Mesothelial cell of epicardium (in vitro differentiated cells): ENCODE measurements around the gene KRT1. TPM values are rescaled to one million over a fixed set of nuclear protein-coding genes. Genes with fewer than 3 reads are reported as not detected.

Source experiments
- DNase-seq, 2 experiments: peaks; one replicate each; pipeline ENCODE4 v3.0.0; 2021; ENCODE audit warnings: low spot score in 2 of 2; ENCODE audit not compliant: unreplicated experiment in 2 of 2
- H3K27ac Mint-ChIP-seq: 2 replicates; pipeline ENCODE4 v1.8.0; 2021; ENCODE audit warnings: mixed read lengths
- H3K27me3 Mint-ChIP-seq: 2 replicates; pipeline ENCODE4 v1.8.0; 2021; ENCODE audit warnings: low read depth, mixed read lengths
- H3K36me3 Mint-ChIP-seq: 2 replicates; pipeline ENCODE4 v1.8.0; 2021; ENCODE audit warnings: mixed read lengths
- H3K4me1 Mint-ChIP-seq: 2 replicates; pipeline ENCODE4 v1.8.0; 2021; ENCODE audit warnings: mixed read lengths
- H3K4me3 Mint-ChIP-seq: 2 replicates; pipeline ENCODE4 v1.8.0; 2021; ENCODE audit warnings: mild to moderate bottlenecking, moderate library complexity, mixed read lengths
- H3K9me3 Mint-ChIP-seq: 2 replicates; pipeline ENCODE4 v1.8.0; 2021; ENCODE audit warnings: mixed read lengths
- CTCF ChIP-seq: fragments of 200-600 bp; sonication (generic); IDR thresholded peaks from one replicate; pipeline ENCODE4 v1.5.0; 2021; ENCODE audit warnings: antibody characterized with exemption; ENCODE audit not compliant: unreplicated experiment
- total RNA-seq: library from RNA; stranded (reverse); gene quantifications from 3 replicates; pipeline ENCODE4 v1.2.1, GENCODE V29; 2021

The KRT1 gene
- total RNA-seq, 1 donor from 2014 or later, result not detected

- no peak overlapping the region for H3K4me3 Mint-ChIP-seq
- H3K27ac Mint-ChIP-seq, result no peak overlapping the region
- no peaks in the 10 kb centered on the region for H3K36me3 Mint-ChIP-seq
- peaks cover 6% of the 10 kb centered on the region for H3K9me3 Mint-ChIP-seq
- H3K4me1 Mint-ChIP-seq, result peaks cover 2% of the 10 kb centered on the region
- TF ChIP-seq CTCF, result no peak
- no peak for DNase-seq
- peaks cover 81% of the 10 kb centered on the region for H3K27me3 Mint-ChIP-seq
Measured at GRCh38 chr12:52650520-52651081, 29.6 kb downstream of the KRT1 start.

- peaks cover 81% of the 10 kb centered on the region for H3K27me3 Mint-ChIP-seq
- H3K36me3 Mint-ChIP-seq, result no peaks in the 10 kb centered on the region
- no peak for DNase-seq
- H3K4me1 Mint-ChIP-seq, result no peaks in the 10 kb centered on the region
- TF ChIP-seq CTCF, result no peak
- no peak overlapping the region for H3K4me3 Mint-ChIP-seq
- H3K27ac Mint-ChIP-seq, result no peak overlapping the region
- peaks cover 6% of the 10 kb centered on the region for H3K9me3 Mint-ChIP-seq
Measured at GRCh38 chr12:52649066-52649465, 31.1 kb downstream of the KRT1 start.

GRCh38 chr12:52648012-52648550, 32.1 kb downstream of the KRT1 start:
- Mint-ChIP-seq H3K4me3 (no peak overlapping the region), H3K4me1 (no peaks in the 10 kb centered on the region), H3K27me3 (peaks cover 78% of the 10 kb centered on the region), H3K9me3 (peaks cover 6% of the 10 kb centered on the region), H3K27ac (no peak overlapping the region), H3K36me3 (no peaks in the 10 kb centered on the region)
- DNase-seq, result no peak
- TF ChIP-seq CTCF, result no peak

- Mint-ChIP-seq H3K27ac (no peak overlapping the region), H3K36me3 (no peaks in the 10 kb centered on the region), H3K27me3 (peaks cover 76% of the 10 kb centered on the region), H3K4me3 (no peak overlapping the region), H3K9me3 (peaks cover 4% of the 10 kb centered on the region), H3K4me1 (no peaks in the 10 kb centered on the region)
- no peak for TF ChIP-seq CTCF
- no peak for DNase-seq
Measured at GRCh38 chr12:52647601-52648000, 32.6 kb downstream of the KRT1 start.

GRCh38 chr12:52646613-52647012, 33.6 kb downstream of the KRT1 start:
- no peak for TF ChIP-seq CTCF
- DNase-seq, result no peak
- H3K27ac Mint-ChIP-seq, result no peak overlapping the region
- no peak overlapping the region for H3K4me3 Mint-ChIP-seq
- H3K27me3 Mint-ChIP-seq, result peaks cover 80% of the 10 kb centered on the region
- no peaks in the 10 kb centered on the region for H3K4me1 Mint-ChIP-seq
- no peaks in the 10 kb centered on the region for H3K9me3 Mint-ChIP-seq
- no peaks in the 10 kb centered on the region for H3K36me3 Mint-ChIP-seq
